Globus pallidus (tissue), 1 donor: Measurements from ENCODE around the gene MAP4K4.
A peak's percentile ranks its signal among the peaks of the same experiment; 100 is the strongest.

Experiments
- DNase-seq: peaks from one replicate; pipeline ENCODE4 v3.0.0-alpha.2; 2015; ENCODE audit warnings: low spot score

Gene MAP4K4

DNA sequence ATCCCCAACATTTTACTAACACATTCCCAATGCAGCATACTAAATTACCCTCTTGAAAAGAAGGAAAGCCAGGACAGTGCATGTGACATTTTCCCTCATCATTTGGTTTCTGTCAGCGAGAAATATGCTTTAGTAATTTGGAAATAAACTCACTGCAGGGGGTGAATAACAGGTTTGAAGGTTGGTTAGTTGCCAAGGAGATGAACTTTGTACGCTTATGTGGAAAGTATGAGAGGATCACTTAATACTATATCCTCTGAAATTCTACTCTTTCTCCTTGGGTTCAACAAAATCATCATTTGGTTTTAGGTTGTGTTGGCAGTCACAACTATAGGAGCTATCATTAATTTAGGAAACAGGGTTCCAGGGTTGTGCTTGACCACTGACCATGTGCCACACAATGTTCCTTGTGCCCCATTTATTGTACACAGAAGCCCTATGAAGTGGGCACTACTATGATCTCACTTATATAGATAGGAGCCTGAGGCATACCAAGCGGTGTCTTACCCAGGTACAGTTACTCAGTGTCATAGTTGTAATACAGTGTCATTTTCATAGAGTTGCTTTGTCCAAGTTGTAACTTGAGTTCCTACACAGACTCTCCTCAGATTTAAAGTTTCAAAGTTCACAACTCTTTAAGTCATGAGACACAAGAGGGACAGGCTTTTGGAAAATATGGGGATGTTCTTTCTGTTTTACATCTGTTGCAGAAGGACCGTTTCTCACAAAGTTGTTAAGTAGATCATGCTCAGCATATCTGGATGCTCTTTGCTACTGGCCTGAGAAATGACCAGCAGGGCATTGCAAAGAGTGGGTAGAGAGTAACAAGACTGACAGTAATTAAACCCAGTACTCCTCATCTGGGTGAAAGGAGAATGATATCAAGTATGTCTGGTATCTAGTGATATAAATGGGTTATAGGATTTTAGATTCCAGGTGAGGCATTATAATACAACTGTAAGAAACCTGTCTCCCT is 91.8 kb downstream of the MAP4K4 start:
- no peak for DNase-seq

DNA sequence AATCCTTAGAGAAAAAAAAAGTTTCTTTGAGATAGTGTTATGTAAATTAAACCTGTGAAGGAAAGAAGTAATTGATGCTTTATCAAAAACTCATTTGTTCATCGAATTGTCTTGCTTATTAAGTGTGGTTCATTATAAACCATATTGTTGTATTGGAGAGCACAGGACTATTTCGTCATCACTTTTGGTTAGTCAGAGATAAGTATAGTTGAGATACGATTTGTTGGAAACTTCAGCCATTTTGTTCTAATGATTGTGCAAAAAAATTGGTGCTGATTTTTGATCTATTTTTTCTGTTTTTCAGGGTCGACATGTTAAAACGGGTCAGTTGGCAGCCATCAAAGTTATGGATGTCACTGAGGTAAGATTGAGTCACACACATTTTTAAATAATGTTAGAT is 92.9 kb downstream of the MAP4K4 start:
- no peak for DNase-seq

DNA sequence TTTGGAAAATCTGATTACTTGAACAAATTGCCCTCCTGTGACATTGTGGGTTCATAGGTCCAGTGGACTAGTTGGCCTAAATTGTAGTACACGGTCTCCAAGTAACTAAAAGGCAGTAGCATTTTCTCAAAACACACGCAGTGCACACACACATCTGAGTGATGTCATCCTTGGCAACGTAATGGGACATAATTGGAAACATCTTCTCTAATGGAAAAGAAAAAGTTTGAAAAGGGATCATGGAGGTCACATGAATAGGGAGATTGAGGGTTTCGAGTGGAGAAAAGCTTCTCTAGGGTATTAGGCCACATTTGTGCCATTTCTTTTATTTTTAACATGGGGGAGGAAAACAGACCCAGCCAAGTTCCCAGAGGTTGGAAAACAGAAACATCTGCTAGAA is 93.3 kb downstream of the MAP4K4 start:
- no peak for DNase-seq

DNA sequence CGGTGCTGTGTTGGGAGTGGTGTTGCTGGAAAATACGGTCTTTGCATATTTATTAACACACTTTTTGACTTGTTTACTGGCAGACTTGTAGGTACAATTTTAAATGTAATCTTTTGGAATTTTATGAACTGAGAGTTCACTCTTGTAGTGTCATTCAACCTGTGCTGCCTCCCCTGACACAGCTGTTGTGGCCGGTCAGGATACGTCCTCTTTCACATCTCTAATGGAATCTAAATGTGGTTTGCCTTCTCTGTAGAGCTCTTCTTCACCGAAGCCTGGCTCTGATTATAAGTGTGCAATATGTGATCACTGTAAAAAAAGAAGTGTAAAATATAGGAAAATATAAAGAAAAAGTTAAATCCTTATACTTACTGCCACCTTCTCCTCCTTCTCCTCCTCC is 94.7 kb downstream of the MAP4K4 start:
- DNase-seq, result no peak

DNA sequence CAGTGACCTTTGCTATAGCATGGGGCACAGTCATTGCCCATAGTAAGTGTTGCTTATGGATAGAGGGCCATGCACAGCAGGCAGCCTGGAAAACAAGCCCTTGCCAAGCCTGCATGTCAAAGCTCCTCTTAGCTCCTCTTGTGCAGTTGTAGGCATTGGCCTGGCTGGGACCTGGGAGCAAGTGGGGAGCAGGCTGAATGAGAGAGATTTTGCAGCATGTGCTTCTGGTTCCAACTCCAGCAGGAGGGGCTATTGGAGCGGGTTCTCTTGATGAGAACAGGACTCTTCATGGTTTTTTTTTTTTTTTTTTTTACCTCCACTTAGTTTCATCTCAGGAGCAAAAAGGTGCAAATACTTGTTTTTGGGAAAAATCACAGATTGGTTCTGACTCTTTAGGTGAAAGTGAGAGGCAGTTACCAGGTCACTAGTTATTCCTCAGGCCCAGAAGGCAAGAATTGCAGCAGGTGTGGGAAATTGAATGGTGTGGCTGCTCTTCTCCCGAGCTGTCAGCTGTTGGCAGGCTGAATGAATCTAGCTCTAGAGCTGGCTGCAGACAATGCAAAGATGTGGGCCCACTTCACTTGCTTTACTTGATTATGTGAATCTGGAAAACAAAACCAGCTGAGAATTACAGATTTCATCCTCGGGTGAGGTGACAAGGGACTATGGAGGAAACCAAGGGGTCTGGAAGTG is 95.9 kb downstream of the MAP4K4 start:
- DNase-seq, result peak; percentile 78

GRCh38 chr2:101794141-101794540 is 96.6 kb downstream of the MAP4K4 start:
- no peak for DNase-seq

- no peak for DNase-seq
These were observed 97.5 kb downstream of the MAP4K4 start for GRCh38 chr2:101795033-101795432.

GRCh38 chr2:101796825-101797600 is 99.5 kb downstream of the MAP4K4 start:
- DNase-seq, result peak; percentile 84

- no peak for DNase-seq
These were observed 104.0 kb downstream of the MAP4K4 start for GRCh38 chr2:101801496-101801895.

DNA sequence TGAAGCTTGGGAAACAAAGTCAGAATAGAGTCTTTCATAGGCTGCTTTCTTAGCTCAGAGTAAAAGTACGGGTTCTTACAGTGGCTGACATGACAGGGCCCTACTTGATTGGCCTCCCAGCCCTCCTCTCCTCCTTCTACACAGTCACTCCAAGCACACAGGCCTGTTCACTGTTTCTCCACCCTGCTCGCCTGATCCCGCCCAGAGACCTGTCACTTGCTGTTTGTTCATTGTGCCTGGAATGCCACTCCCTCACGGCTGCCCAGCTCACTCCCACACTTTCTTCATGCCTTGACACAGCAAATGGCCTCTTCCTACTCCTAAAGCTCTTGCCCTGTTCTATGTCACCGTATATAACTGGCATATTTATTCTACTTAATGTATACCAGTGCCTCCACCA is 104.8 kb downstream of the MAP4K4 start:
- DNase-seq, result no peak

DNA sequence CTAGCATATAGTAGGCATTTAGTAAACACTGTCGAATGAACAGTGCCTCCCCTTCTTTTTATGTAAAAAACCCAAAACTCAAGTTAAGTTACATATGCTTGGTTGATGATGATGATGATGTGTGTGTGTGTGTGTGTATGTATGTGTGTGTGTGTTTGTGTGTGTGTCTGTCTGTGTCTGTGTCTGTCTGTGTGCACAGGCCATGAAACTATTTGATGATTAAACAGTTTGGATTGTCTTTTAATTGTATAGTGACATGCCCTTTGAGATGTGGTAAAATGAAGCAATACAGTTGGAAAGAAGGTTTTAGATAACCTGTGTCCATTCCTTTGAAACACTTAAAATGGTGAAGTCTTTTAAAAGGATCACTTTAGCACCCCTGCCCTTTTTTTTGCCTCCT is 105.6 kb downstream of the MAP4K4 start:
- DNase-seq, result no peak

GRCh38 chr2:101803945-101804696 is 106.6 kb downstream of the MAP4K4 start:
- DNase-seq, result peak; percentile 72

- no peak for DNase-seq
These were observed 107.9 kb downstream of the MAP4K4 start for GRCh38 chr2:101805152-101806088.

DNA sequence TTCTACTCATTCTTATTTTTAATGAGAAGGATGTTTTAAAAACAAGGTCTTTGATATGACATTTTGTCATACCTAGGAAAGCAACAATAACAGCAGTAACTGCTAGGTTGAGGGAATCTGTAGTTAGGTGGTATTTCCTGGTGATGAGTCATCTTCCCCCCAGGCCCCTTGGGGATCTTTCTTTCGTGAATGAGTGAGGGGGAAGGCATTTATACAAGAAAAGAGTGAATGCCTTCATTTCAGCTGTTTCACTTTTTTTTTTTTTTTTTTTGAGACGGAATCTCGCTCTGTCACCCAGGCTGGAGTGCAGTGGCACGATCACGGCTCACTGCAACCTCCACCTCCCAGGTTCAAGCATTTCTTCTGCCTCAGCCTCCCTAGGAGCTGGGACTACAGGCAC is 108.6 kb downstream of the MAP4K4 start:
- DNase-seq, result no peak

DNA sequence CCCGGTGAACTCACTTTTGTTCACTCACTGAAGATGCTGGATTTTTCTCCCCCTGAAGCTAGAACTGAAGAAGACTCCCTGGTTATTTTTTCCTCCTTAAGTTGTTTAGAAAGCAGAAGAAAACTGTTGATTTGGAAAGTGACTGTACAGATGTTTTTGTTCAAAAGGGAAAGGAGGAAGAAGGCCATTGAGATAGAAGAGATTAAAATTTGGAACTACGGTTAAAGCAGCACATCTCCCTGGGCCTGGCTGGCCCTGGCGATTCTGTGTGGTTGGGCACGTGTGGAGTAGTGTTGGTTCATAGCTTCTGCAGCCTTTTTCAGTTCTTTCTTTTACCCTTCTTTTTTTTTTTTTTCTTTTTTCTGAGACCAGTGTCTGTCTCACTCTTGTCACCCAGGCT is 109.2 kb downstream of the MAP4K4 start:
- DNase-seq, result no peak

DNA sequence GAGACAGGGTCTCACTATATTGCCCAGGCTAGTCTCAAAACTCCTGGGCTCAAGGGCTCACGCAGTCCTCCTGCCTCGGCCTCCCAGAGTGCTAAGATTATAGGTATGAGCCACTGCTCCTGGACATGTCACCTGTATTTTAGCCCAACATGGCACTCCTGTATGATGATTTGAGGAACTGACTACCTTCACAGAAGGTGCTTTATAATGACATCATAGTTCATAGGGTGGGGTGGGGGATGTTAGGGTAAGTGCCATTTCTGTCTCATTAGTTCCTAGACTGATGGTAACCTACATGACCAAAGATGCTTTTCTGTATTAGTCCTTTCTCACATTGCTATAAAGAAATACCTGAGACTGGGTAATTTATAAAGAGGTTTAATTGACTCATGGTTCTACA is 109.7 kb downstream of the MAP4K4 start:
- no peak for DNase-seq

DNA sequence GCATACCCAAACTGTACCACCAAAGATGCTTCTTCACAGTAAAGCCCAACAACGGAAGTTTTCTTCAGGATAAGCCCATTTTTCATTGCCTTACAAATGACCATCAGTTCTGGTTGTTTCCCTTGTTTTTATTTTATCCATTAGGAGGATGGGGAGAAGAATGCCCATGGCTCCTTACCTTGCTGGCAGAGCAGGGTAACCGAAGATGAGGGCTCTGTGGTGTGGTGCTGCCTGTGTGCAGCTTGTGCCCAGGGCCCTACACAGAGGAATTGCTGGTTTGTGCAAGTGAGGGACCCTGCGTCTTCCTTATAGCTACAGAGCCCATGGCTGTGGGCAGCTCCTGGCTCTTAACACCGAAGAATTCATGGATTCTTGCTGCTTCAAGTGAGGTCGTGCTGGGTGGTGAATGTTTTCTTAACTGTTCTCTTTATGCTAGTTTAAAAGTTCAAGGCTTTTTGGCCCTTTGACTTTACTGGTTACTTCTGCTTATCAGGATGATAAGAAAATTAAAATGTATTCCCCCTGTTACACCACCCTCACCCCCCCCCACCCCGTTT is 110.6 kb downstream of the MAP4K4 start:
- no peak for DNase-seq

DNA sequence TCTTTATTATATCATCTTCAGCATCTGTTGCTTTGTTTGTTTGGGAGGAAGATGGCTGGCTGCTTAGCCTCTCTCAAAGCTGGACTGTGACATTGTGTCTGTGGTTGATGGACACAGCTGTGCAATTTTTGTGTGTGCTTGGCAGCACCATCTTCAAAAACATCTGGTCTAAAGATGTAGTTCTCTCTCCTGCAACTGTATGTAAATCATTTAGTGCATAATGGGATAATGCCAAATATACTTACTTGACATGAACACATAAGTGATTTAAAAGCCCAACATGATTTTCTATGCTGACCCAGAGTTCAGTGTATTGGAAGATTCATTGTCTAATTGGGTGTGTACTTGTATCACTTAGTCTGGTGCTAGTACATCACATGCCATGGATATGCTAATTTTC is 112.2 kb downstream of the MAP4K4 start:
- DNase-seq, result no peak

GRCh38 chr2:101811226-101812015 is 113.9 kb downstream of the MAP4K4 start:
- DNase-seq, result no peak
